Activated T-helper 1 cell treated with Interleukin-2 at 50 U/mL for 16 hours (primary cell): ENCODE measurements around the gene TMEM150A.
A peak's percentile ranks its signal among the peaks of the same experiment; 100 is the strongest.
"Not testable (repeated sequence)": the region's sequence is repeated elsewhere in the genome, so short reads cannot be mapped to it uniquely, and the experiment has no call there.

Experiments used
- DNase-seq: peaks from one replicate; pipeline ENCODE4 v3.0.0-alpha.2; 2020; ENCODE audit warnings: low read depth

The TMEM150A gene

GRCh38 chr2:85593023-85593422 lies 9.5 kb downstream of the TMEM150A start:
- no peak for DNase-seq

- not testable (repeated sequence) for DNase-seq
Observed at GRCh38 chr2:85592299-85592698, 10.2 kb downstream of the TMEM150A start.

GRCh38 chr2:85591563-85591962 lies 10.9 kb downstream of the TMEM150A start:
- no peak for DNase-seq

- no peak for DNase-seq
Observed at GRCh38 chr2:85590950-85591349, 11.5 kb downstream of the TMEM150A start.

GRCh38 chr2:85589982-85590791 lies 12.3 kb downstream of the TMEM150A start:
- no peak for DNase-seq

- no peak for DNase-seq
Observed at GRCh38 chr2:85589181-85589580, 13.3 kb downstream of the TMEM150A start.

GRCh38 chr2:85588645-85589044 lies 13.9 kb downstream of the TMEM150A start:
- no peak for DNase-seq

- no peak for DNase-seq
Observed at GRCh38 chr2:85588236-85588635, 14.3 kb downstream of the TMEM150A start.

GRCh38 chr2:85585781-85586105 lies 16.8 kb downstream of the TMEM150A start:
- no peak for DNase-seq

- no peak for DNase-seq
Observed at GRCh38 chr2:85584857-85585780, 17.4 kb downstream of the TMEM150A start.

- no peak for DNase-seq
Observed at GRCh38 chr2:85584354-85584856, 18.1 kb downstream of the TMEM150A start, which contains the start of gene VAMP5. Gene VAMP5, plus strand, starts transcription at chr2:85584431. Its CDS starts 60 bp downstream, at chr2:85584491.

GRCh38 chr2:85583667-85584353 lies 18.7 kb downstream of the TMEM150A start:
- DNase-seq: no peak

GRCh38 chr2:85582492-85582891 lies 20.0 kb downstream of the TMEM150A start:
- DNase-seq: no peak

- DNase-seq: no peak
Observed at GRCh38 chr2:85580206-85580605, 22.3 kb downstream of the TMEM150A start.

GRCh38 chr2:85579266-85579935 lies 23.1 kb downstream of the TMEM150A start:
- no peak for DNase-seq

- DNase-seq: no peak
Observed at GRCh38 chr2:85578243-85579180, 24.0 kb downstream of the TMEM150A start.

- DNase-seq: peak; percentile 55
Observed at GRCh38 chr2:85577386-85578242, 24.9 kb downstream of the TMEM150A start, which contains the start of gene VAMP8. Gene VAMP8, plus strand, starts transcription at chr2:85577586. Its CDS starts 61 bp downstream, at chr2:85577647.

- DNase-seq: no peak
Observed at GRCh38 chr2:85577063-85577385, 25.5 kb downstream of the TMEM150A start.

GRCh38 chr2:85575739-85576138 lies 26.8 kb downstream of the TMEM150A start:
- DNase-seq: no peak

- DNase-seq: no peak
Observed at GRCh38 chr2:85566265-85566664, 36.2 kb downstream of the TMEM150A start.
